Activated T-helper 9 cell treated with anti-CD3 and anti-CD28 coated beads, Interleukin-2, amount 50 U/mL, for 16 hours (primary cell): ENCODE data around the gene PEF1.
"Not testable (repeated sequence)": the region's sequence is repeated elsewhere in the genome, so short reads cannot be mapped to it uniquely, and the experiment has no call there.

Experiments used
- DNase-seq: peaks from one replicate; pipeline ENCODE4 v3.0.0-alpha.2; 2020; ENCODE audit warnings: low read depth

The PEF1 gene

GRCh38 chr1:31614414-31615005, 30.2 kb downstream of the PEF1 start:
- DNase-seq = no peak

GRCh38 chr1:31609514-31610118, 35.1 kb downstream of the PEF1 start:
- no peak for DNase-seq

DNA sequence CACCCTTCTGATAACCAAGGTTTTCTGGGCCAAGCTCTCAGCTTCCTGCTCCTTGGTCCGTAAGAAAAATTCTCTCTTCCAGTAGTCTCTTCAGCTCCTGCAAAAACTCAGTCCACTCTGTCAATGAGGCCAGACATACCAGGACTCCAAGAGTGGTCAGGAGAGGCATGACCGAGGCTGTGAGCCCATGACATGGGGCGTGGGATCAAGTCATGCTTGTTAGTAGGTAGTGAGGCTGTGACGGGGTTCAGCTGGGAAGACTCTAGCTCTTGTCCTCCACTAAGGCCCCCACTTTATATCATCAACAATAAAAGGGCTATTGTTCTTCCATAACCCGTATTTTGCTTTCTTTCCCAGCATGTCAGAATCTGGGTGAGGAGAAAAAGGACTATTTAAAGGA, 37.3 kb downstream of the PEF1 start:
- no peak for DNase-seq

DNA sequence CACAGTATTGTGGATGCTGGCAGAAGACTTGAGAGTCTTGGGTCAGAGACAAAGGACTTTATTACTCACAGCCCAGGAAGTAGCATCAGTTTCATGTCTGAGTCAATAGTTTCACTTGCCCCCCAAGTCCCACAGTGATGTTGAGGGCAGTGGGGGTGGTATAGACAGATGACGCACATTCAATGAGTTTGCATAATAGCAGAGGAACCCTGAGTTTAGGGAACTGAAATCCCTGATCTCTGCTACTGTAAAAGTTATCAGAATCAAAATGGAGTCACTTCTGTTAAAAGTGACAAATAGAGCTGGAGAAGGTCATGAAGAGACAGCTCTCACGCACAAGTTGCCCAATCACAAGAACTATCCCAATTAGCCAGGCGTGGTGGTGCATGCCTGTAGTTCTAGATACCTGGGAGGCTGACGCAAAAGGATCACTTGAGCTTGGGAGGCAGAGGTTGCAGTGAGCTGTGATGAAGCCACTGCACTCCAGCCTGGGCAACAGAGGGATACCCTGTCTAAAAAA, 38.7 kb downstream of the PEF1 start:
- no peak for DNase-seq

DNA sequence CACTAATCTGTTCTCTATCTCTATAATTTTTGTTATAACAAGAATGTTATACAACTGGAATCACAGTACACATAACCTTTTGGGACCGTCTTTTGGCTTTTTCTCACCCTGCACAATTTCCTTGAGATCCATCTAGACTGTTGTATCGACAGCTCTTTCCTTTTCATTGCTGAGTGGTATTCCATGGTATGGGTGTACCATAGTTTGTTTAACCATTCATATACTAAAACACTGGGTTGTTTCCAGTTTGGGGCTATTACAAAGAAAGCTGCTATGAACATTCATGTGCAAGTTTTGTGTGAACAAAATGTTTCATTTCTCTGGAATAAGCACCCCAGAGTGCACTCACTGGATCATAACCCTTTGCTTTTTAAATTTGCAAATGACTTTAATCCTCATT, 42.6 kb downstream of the PEF1 start:
- no peak for DNase-seq

GRCh38 chr1:31600641-31601040, 44.0 kb downstream of the PEF1 start:
- no peak for DNase-seq

DNA sequence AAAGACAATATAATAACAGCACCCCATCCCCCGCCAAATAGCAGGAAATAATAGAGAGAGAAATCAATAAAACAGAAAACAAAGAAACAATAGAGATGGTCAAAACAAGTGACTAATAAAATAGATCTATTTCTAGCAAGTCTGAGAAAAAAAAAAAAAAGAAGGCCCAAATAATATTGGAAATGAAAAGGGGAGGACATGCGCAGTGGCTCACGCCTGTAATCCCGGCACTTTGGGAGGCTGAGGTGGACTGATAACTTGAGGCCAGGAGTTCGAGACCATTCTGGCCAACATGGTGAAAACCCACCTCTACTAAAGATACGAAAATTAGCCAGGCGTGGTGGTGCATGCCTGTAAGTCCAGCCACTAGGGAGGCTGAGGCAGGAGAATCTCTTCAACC, 45.7 kb downstream of the PEF1 start:
- no peak for DNase-seq

DNA sequence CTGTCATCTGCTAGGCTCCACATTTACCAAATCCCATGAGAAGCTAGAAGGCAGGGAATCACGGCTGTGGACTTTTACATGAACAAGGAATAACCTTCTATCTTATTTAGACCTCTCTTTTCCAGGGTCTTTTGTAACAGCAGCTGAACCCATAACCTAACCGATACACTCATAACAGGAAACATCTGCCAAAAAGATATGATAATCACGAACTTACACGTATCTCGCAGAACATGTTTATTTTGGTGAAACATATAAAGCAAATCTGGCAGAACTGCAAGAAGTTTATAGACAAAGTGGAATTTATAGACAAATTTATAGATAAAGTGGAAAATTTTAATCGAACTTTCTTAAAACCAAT, 48.0 kb downstream of the PEF1 start:
- no peak for DNase-seq

- DNase-seq = no peak
These were observed 48.6 kb downstream of the PEF1 start for GRCh38 chr1:31595836-31596736.

DNA sequence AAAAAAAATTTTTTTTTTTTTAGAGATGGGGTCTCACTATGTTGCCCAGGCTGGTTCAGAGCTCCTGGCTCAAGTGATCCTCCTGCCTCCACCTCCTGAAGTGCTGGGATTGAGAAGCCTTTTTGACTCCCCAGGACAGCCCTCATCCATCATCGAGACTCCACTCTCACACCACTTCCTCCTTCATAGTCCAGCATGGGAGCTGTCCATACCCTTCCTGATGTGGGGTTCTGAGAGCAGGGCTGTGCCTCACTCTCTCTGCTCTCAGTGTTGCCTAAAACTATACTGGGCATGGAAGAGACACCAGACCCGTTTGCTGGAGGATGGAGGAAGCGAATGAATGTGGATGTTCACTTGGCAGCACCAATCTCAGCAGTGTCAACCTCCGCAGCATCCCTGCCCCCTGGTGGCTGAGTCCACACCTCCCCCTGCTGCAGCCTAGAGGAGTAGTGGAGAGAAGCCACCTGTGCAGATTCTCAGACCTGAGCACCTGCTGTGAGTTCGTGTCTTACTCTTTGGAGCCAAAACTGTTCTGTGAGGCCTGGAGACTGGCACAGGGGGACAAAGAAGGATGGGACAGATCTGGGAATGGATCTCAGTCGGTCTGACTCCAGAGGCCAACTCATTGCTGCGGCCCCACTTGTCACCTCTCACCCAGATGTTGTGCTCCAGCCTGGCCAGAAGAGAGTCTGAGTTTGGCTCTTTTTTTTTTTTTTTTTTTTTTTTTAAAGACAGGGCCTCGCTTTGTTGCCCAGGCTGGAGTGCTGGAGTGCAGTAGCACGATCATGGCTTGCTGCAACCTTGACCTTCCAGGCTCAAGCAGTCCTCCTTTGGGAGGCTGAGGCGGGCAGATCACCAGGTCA, 50.7 kb downstream of the PEF1 start:
- peak; percentile 57 for DNase-seq

- no peak for DNase-seq
These were observed 51.5 kb downstream of the PEF1 start for GRCh38 chr1:31593136-31593665.

- no peak for DNase-seq
These were observed 52.5 kb downstream of the PEF1 start for GRCh38 chr1:31592132-31592531.

DNA sequence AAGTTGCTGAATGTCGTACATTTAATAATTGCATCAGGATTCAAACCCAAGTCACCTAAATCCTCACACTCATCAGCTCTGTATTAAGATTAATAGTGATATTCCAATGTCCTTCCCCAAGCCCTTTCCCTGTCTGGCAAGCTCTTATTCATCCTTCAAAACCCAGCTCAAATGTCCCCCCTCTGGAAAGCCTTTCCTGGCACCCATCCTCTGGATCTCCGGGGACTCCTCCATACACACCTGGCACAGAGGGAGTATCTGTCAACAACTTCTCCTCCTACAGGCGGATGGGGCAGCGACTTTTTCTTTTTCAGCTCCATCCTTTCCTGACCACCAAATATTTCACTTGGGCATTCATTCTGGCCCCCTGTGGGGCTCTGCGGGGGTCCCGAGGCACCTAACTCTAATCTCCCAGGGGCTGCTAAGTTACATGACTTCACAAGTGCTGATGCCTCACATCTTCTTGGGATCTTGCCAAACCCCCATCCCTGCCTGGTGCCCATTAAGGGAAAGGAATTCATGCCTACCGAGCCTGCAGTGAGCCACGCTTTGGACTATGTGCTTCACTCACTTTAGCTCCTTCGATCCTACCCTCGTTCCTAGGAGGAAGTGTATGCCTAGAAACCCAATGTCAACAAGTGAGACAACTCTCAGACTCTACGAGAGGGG, 53.1 kb downstream of the PEF1 start:
- no peak for DNase-seq

- no peak for DNase-seq
These were observed 55.7 kb downstream of the PEF1 start for GRCh38 chr1:31588751-31589515.

DNA sequence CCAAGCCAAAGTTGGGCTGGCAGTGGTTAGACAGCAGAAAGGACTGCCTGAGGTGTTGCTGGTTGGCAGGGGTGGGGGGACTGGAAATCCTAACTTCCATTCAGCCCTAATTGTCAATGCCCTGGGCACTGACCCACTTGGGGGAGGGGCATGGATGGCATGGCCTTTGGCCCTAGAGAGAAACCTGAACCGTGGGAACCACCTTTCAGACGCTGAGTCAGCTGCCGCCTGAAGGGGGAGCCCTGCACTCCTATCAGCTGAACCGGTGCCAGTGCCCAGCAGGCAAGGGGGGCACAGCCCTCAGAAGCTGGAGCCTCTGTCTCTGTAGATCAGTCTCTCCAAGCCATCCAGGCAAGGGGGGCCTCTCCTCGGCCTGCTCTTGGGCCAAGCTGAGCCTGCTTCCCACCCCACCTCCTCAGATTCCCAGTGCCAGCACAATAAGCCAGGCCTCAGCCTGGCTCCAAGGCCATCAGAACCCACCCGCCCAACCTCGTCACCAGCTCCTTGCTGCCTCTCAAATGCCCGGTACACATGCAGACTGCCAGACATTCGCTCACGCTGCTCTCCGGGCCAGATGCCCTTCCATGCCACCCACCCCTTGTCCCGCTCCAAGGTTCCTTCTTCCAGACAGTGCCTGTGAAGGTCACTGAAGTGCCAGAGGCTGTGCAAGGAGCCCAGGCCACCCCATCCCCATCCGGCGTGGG, 56.8 kb downstream of the PEF1 start:
- peak; percentile 11 for DNase-seq

GRCh38 chr1:31587328-31587699, 57.4 kb downstream of the PEF1 start:
- DNase-seq = not testable (repeated sequence)

DNA sequence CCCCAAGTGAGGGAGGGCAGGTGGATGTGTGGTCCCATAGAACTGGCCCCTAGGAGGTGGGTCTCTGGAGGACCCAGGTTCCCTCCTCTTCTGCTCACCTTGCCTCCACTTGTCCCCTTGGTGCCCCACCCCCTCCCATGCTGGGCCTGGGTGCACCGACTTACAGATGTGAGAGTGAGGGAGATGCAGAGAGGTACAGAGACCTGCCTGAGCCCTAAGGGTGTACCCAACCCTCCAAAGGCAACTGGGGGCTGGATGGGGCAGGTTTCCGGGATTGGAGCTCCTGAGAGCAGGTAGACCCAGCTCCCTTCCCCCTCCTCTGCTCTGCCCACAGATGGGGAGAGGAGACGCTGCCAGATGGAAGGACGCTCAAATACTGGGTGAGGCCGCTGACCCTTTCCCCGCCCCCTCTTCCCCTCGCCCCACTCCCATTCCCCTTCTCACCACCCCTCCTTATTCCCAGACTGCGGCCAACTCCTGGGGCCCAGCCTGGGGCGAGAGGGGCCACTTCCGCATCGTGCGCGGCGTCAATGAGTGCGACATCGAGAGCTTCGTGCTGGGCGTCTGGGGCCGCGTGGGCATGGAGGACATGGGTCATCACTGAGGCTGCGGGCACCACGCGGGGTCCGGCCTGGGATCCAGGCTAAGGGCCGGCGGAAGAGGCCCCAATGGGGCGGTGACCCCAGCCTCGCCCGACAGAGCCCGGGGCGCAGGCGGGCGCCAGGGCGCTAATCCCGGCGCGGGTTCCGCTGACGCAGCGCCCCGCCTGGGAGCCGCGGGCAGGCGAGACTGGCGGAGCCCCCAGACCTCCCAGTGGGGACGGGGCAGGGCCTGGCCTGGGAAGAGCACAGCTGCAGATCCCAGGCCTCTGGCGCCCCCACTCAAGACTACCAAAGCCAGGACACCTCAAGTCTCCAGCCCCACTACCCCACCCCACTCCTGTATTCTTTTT, 58.0 kb downstream of the PEF1 start:
- DNase-seq = no peak

DNA sequence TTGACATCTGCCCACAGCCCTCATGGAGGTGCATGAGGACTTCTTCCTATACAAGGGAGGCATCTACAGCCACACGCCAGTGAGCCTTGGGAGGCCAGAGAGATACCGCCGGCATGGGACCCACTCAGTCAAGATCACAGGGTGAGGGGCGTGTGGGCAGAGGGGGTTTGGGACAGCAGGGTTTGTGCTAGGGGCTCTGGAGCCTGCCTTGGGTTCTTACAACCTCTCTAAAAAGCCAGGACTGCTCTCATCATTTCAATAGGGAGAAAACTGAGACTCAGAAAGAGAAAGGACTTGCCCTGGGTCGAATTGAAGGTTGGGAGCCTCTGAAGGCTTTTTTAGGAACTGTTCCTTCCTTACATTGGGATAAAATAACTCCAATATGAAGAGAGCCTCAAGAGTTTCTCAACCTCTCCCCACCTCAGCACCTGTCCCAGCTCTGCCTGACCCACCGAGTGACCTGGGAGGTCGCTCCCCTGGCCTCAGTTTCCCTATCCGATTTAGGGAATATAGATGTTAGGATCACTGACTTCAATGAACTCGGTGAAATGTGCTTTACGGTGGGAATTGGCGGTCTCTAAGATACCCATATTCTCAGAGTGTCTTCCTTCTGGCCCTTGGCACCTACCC, 58.8 kb downstream of the PEF1 start:
- no peak for DNase-seq
